ENCODE results near the gene CAMSAP2.

DNA sequence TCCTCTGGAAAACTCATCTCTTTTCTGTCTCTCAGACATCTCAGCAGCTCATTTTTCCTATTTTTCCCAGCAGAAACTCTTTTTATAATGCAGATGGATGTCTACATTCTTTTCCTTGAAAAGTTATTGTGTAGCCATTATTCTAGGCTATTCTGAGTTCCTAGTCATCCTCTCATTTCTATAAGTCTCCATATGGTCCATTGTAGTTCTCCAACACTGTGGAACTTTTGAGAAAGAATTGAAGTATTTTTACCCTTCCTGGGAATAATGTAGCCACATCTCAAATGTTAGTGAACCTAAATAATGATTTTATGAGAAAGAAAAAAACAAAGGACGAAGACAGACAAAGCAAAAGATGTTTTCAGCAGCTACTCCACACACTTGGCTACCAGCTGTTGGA, 107.7 kb downstream of the CAMSAP2 start:
- TF ChIP-seq, protein P1, sequence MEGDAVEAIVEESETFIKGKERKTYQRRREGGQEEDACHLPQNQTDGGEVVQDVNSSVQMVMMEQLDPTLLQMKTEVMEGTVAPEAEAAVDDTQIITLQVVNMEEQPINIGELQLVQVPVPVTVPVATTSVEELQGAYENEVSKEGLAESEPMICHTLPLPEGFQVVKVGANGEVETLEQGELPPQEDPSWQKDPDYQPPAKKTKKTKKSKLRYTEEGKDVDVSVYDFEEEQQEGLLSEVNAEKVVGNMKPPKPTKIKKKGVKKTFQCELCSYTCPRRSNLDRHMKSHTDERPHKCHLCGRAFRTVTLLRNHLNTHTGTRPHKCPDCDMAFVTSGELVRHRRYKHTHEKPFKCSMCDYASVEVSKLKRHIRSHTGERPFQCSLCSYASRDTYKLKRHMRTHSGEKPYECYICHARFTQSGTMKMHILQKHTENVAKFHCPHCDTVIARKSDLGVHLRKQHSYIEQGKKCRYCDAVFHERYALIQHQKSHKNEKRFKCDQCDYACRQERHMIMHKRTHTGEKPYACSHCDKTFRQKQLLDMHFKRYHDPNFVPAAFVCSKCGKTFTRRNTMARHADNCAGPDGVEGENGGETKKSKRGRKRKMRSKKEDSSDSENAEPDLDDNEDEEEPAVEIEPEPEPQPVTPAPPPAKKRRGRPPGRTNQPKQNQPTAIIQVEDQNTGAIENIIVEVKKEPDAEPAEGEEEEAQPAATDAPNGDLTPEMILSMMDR (conservative IDR thresholded peaks at IDR 0.05): no peak
- no peak for TF ChIP-seq ZFX (IDR thresholded peaks at IDR 0.05)
